ENCODE measurements around the gene KRT83.

DNA sequence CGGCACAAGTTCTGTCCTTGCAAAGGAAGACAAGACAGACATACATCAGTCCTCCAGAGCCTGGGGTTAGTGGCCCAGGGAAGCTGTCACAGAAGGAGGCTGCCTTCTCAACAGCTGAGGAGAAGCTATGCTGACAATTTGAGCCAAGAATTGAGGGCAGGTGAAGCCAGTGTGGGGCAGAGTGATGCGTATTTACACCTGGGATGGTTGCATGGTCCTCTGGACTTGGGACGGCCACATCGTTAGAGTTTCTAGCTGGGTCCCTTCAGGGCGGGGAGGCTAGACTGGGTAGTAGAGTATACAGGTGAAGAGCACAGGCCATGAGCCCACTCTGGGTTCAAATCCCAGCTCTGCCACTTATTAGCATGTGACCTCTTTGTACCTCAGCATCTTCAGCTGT, 29.6 kb upstream of the KRT83 start:
- TF ChIP-seq, protein P1, sequence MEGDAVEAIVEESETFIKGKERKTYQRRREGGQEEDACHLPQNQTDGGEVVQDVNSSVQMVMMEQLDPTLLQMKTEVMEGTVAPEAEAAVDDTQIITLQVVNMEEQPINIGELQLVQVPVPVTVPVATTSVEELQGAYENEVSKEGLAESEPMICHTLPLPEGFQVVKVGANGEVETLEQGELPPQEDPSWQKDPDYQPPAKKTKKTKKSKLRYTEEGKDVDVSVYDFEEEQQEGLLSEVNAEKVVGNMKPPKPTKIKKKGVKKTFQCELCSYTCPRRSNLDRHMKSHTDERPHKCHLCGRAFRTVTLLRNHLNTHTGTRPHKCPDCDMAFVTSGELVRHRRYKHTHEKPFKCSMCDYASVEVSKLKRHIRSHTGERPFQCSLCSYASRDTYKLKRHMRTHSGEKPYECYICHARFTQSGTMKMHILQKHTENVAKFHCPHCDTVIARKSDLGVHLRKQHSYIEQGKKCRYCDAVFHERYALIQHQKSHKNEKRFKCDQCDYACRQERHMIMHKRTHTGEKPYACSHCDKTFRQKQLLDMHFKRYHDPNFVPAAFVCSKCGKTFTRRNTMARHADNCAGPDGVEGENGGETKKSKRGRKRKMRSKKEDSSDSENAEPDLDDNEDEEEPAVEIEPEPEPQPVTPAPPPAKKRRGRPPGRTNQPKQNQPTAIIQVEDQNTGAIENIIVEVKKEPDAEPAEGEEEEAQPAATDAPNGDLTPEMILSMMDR (IDR thresholded peaks at IDR 0.05), result no peak
- no peak for TF ChIP-seq EP300 (IDR thresholded peaks at IDR 0.05)

Data from tibial nerve (tissue), 4 donors.